WTC11 (cell line): ENCODE data around the gene TEX14. TPM values are rescaled to one million over a fixed set of nuclear protein-coding genes. Genes with fewer than 3 reads are reported as not detected.

Experiments used
- ATAC-seq: fragments of 200-7000 bp; cut with Tn5 transposase; 2 replicates; pipeline ENCODE4 v1.10.0; 2021; ENCODE audit warnings: mild to moderate bottlenecking, moderate library complexity
- CTCF ChIA-PET: fragments of 300-600 bp; sonication (Branson Sonifier 250); formaldehyde crosslinking; loops from one replicate; lab custom pipeline; 2021; ENCODE audit warnings: antibody characterized with exemption; lab: Charles Lee
- POLR2A ChIA-PET: fragments of 350-600 bp; sonication (Branson Sonifier 250); formaldehyde crosslinking; loops from one replicate; lab custom pipeline; 2021; ENCODE audit warnings: antibody characterized with exemption; lab: Charles Lee
- DNase-seq: peaks from one replicate; pipeline ENCODE4 v3.0.0; 2021; ENCODE audit warnings: low spot score
- H3K27ac Mint-ChIP-seq: 2 replicates; pipeline ENCODE4 v1.8.0; 2021; ENCODE audit warnings: mixed read lengths
- H3K27me3 Mint-ChIP-seq: 2 replicates; pipeline ENCODE4 v1.8.0; 2021; ENCODE audit warnings: low read depth, mild to moderate bottlenecking, moderate library complexity, mixed read lengths
- H3K36me3 Mint-ChIP-seq: 2 replicates; pipeline ENCODE4 v1.8.0; 2021; ENCODE audit warnings: mixed read lengths
- H3K4me1 Mint-ChIP-seq: 2 replicates; pipeline ENCODE4 v1.8.0; 2022; ENCODE audit warnings: mixed read lengths
- H3K4me3 Mint-ChIP-seq: 2 replicates; pipeline ENCODE4 v1.8.0; 2021; ENCODE audit warnings: mild to moderate bottlenecking, moderate library complexity, mixed read lengths
- H3K9me3 Mint-ChIP-seq: 2 replicates; pipeline ENCODE4 v1.8.0; 2021; ENCODE audit warnings: mixed read lengths
- ATF2 ChIP-seq: sonication (generic); formaldehyde crosslinking; IDR thresholded peaks from 2 replicates; pipeline ENCODE4 v1.8.1; 2022; ENCODE audit warnings: low read depth, missing genetic modification reagents, borderline replicate concordance
- ATF6 ChIP-seq: sonication (generic); formaldehyde crosslinking; IDR thresholded peaks from 2 replicates; pipeline ENCODE4 v1.8.1; 2023; ENCODE audit warnings: mild to moderate bottlenecking, missing genetic modification reagents
- E2F1 ChIP-seq: sonication (generic); formaldehyde crosslinking; IDR thresholded peaks from 2 replicates; pipeline ENCODE4 v1.8.0; 2022; ENCODE audit warnings: mild to moderate bottlenecking, missing genetic modification reagents
- E2F4 ChIP-seq: sonication (generic); formaldehyde crosslinking; IDR thresholded peaks from 2 replicates; pipeline ENCODE4 v1.8.1; 2022; ENCODE audit warnings: low read depth, mild to moderate bottlenecking, moderate library complexity, missing genetic modification reagents, borderline replicate concordance
- ESRRA ChIP-seq: sonication (generic); formaldehyde crosslinking; IDR thresholded peaks from 2 replicates; pipeline ENCODE4 v1.8.1; 2022; ENCODE audit warnings: mild to moderate bottlenecking, missing genetic modification reagents, borderline replicate concordance
- FOXP1 ChIP-seq: sonication (generic); formaldehyde crosslinking; IDR thresholded peaks from 2 replicates; pipeline ENCODE4 v1.8.0; 2022; ENCODE audit warnings: missing genetic modification reagents, mild to moderate bottlenecking, moderate library complexity, borderline replicate concordance
- HMGXB4 ChIP-seq: sonication (generic); formaldehyde crosslinking; IDR thresholded peaks from 2 replicates; pipeline ENCODE4 v1.8.1; 2023; ENCODE audit warnings: mild to moderate bottlenecking, moderate library complexity, missing genetic modification reagents
- JAZF1 ChIP-seq: fragments of 250-450 bp; sonication (Bioruptor Pico); IDR thresholded peaks from 2 replicates; pipeline ENCODE4 v1.9.0; 2021; ENCODE audit warnings: moderate library complexity, mild to moderate bottlenecking, inconsistent platforms
- MYBL2 ChIP-seq: sonication (generic); formaldehyde crosslinking; IDR thresholded peaks from 2 replicates; pipeline ENCODE4 v1.8.1; 2023; ENCODE audit warnings: mild to moderate bottlenecking, moderate library complexity, missing genetic modification reagents
- NFATC4 ChIP-seq: fragments of 250-450 bp; sonication (Bioruptor Pico); IDR thresholded peaks from 2 replicates; pipeline ENCODE4 v1.9.0; 2021; ENCODE audit warnings: mild to moderate bottlenecking
- PRRX2 ChIP-seq: fragments of 250-450 bp; sonication (Bioruptor Pico); IDR thresholded peaks from 2 replicates; pipeline ENCODE4 v1.8.0; 2021; ENCODE audit warnings: mild to moderate bottlenecking
- RELA ChIP-seq: sonication (generic); formaldehyde crosslinking; IDR thresholded peaks from 2 replicates; pipeline ENCODE4 v1.8.1; 2022; ENCODE audit warnings: missing genetic modification reagents, mild to moderate bottlenecking, borderline replicate concordance
- SMAD4 ChIP-seq: sonication (generic); formaldehyde crosslinking; IDR thresholded peaks from 2 replicates; pipeline ENCODE4 v1.8.0; 2022; ENCODE audit warnings: mild to moderate bottlenecking, missing genetic modification reagents
- ZNF416 ChIP-seq: fragments of 250-450 bp; sonication (Bioruptor Pico); IDR thresholded peaks from 2 replicates; pipeline ENCODE4 v1.9.0; 2021; ENCODE audit warnings: mild to moderate bottlenecking, inconsistent platforms
- ZNF425 ChIP-seq: fragments of 250-450 bp; sonication (Bioruptor Pico); conservative IDR thresholded peaks from 2 replicates; pipeline ENCODE4 v1.9.0; 2021; ENCODE audit warnings: mild to moderate bottlenecking
- ZNF512 ChIP-seq: sonication (generic); formaldehyde crosslinking; IDR thresholded peaks from 2 replicates; pipeline ENCODE4 v1.8.1; 2022; ENCODE audit warnings: missing genetic modification reagents, borderline replicate concordance
- ZNF532 ChIP-seq: fragments of 250-450 bp; sonication (Bioruptor Pico); IDR thresholded peaks from 2 replicates; pipeline ENCODE4 v1.9.0; 2021; ENCODE audit warnings: mild to moderate bottlenecking, borderline replicate concordance
- ZNF671 ChIP-seq: fragments of 250-450 bp; sonication (Bioruptor Pico); IDR thresholded peaks from 2 replicates; pipeline ENCODE4 v1.8.0; 2021; ENCODE audit warnings: mild to moderate bottlenecking
- total RNA-seq: library from RNA; stranded (reverse); gene quantifications from 3 replicates; pipeline ENCODE4 v1.2.3, GENCODE V29; 2021

The TEX14 gene
- total RNA-seq, 1 experiment from 2014 or later = 1.4 TPM

GRCh38 chr17:58606934-58607333, 84.9 kb downstream of the TEX14 start:
- H3K27me3 Mint-ChIP-seq = peaks cover 7% of the 10 kb centered on the region; the same call in 1 of the 2 replicates
- ATAC-seq (no peak), DNase-seq (no peak)
- no peak overlapping the region for H3K27ac Mint-ChIP-seq
- H3K9me3 Mint-ChIP-seq = no peaks in the 10 kb centered on the region
- peaks cover 5% of the 10 kb centered on the region for H3K4me1 Mint-ChIP-seq
- TF ChIP-seq PRRX2 (CRISPR knock-in tag) = no peak
- no peak for TF ChIP-seq JAZF1 (CRISPR knock-in tag)
- no peak for TF ChIP-seq SMAD4 (CRISPR knock-in tag)
- TF ChIP-seq FOXP1 (CRISPR knock-in tag) = no peak
- TF ChIP-seq ZNF671 (CRISPR knock-in tag) = no peak
- no peak for TF ChIP-seq ATF6
- TF ChIP-seq E2F4 (CRISPR knock-in tag) = no peak
- no peak for TF ChIP-seq ATF2 (CRISPR knock-in tag)
- TF ChIP-seq, all 79 proteins: peak for 0
- Mint-ChIP-seq H3K4me3 (no peak overlapping the region), H3K36me3 (no peaks in the 10 kb centered on the region)
- CTCF ChIA-PET = interaction anchor here (0.6 kb wide), 1 partner anchor 11 kb away, joined by 3 read pairs; no protein-coding TSS in a partner anchor
- POLR2A ChIA-PET = interaction anchor here (0.6 kb wide), 1 partner anchor 52 kb away, joined by 3 read pairs; no protein-coding TSS in a partner anchor

- H3K36me3 Mint-ChIP-seq = no peaks in the 10 kb centered on the region
- H3K4me3 Mint-ChIP-seq = no peak overlapping the region
- ChIA-PET CTCF (interaction anchor here (1.0 to 1.8 kb wide), 3 partner anchors 10 to 65 kb away, joined by 4 to 9 read pairs (median 8); no protein-coding TSS in a partner anchor), POLR2A (no interaction called here)
- peaks cover 9% of the 10 kb centered on the region for H3K4me1 Mint-ChIP-seq
- TF ChIP-seq E2F1 = no peak
- no peak for TF ChIP-seq ZNF532 (CRISPR knock-in tag)
- no peak for TF ChIP-seq NFATC4 (CRISPR knock-in tag)
- no peak for TF ChIP-seq MYBL2 (CRISPR knock-in tag)
- no peak for TF ChIP-seq ESRRA (CRISPR knock-in tag)
- TF ChIP-seq HMGXB4 (CRISPR knock-in tag) = no peak
- no peak for TF ChIP-seq ZNF425 (CRISPR knock-in tag)
- no peak for TF ChIP-seq RELA (CRISPR knock-in tag)
- TF ChIP-seq ZNF416 = no peak
- TF ChIP-seq ZNF512 = no peak
- H3K27me3 Mint-ChIP-seq = peaks cover 7% of the 10 kb centered on the region; the same call in 1 of the 2 replicates
- H3K27ac Mint-ChIP-seq = no peak overlapping the region
- no peak for DNase-seq
- H3K9me3 Mint-ChIP-seq = no peaks in the 10 kb centered on the region
- ATAC-seq = no peak
Measured at GRCh38 chr17:58605986-58606385, 85.9 kb downstream of the TEX14 start.
